A204.1 (cell line): ENCODE results near the gene EHD3.
"Not testable (repeated sequence)": the region's sequence is repeated elsewhere in the genome, so short reads cannot be mapped to it uniquely, and the experiment has no call there.

Experiments
- FAIRE-seq: peaks from 2 replicates; lab custom pipeline; 2012; peaks lifted over from hg19 to GRCh38; lab: Jason Lieb, UNC

The EHD3 gene

GRCh38 chr2:31256611-31257382 lies 22.8 kb downstream of the EHD3 start:
- no peak for FAIRE-seq

GRCh38 chr2:31258351-31258750 lies 24.4 kb downstream of the EHD3 start:
- no peak for FAIRE-seq

DNA sequence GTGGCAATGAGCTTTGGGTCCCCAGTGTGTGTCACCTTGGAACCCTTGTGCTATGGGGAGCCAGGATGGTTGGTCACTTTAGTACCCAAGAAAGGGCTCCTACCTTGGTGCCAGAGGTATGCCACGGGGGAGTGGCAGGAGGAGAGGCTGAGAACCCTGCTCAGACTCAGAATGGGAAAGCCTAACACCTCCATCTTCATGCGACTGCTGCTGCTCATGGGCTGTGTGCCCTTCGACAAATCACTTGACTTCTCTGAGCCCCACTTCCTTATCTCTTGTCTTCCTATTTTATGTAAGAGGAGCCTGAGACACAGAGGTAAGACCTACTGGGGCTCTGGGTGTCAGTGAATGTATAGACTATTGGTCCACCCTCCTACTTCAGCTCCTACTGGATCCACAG lies 25.1 kb downstream of the EHD3 start:
- no peak for FAIRE-seq

DNA sequence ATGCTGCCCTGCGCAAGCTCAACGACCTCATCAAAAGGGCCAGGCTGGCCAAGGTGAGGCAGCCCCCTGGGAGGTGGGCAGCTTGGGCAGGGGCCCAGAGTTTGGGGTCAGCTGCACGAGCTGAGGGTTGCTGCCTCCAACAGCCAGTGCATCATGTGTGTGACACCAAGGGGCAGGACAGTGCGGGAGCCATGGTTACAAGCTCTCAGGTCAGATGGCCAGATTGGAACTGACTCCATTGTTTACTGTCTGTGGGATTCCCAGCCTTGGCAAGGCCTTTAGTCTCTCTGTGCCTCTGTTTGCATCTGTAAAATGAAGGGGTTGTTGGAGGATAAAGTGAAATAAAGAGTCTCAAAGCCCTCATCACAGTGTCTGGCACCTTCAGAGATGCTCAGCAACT lies 26.9 kb downstream of the EHD3 start:
- FAIRE-seq: no peak

DNA sequence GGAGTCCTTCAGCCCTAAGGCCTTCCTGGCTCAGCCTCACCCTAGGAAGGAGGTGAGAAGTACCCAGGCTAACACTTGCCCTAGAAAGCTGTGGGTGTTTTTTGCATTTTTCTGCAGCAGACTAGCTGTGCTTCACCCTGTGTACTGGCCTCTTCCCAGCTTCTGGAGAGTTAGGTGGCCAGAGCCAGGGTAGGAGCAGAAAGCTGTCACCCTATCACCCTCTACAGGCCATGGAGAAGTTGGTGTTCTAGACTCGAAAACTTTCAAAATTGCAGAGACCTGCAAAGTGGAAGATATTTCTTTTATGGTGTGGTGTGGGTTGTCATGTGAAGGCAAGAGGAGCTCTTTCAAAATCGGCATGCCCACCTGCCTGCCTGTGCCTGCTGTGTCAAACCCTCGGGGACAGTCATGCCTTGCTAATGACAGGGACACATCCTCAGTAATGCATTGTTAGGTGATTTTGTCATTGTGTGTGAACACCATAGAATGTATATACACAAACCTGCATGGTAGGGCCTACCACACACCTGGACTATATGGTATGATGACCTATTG lies 29.8 kb downstream of the EHD3 start:
- no peak for FAIRE-seq

DNA sequence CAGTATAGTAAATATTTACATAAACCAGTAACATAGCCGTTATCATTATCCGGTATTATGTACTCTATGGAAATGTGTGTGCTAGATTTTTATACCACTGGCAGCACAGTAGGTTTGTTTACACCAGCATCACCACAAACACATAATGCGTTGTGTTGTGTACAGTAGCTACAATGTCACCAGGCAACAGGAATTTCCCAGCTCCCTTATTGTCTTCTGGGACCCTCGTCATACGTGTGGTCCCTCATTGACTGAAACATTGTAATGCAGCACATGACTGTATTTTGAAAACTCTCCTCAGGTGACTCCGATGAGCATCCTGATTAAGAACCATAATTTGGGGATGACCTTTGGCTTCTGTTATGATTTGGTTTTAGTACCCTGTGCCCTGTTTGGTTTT lies 31.3 kb downstream of the EHD3 start:
- FAIRE-seq: no peak

DNA sequence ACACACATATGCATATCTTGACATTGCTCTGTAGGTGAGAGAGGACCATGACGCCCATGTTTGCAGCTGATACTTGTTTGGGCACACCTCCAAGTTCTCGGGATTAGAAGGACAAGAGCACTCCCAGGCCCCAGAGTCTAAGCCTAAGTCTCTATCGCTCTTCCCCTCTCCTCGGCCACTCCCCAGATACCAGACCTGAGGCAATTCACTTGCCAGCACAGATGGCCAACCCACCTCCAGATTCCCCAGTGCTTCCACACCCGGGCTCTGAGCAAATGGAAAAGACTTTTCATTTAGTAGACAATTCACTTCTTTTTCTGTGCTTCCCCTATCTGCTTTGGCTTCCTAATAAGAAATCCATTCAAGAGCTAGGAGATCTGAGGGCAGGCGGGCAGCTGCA lies 32.9 kb downstream of the EHD3 start:
- FAIRE-seq: no peak

GRCh38 chr2:31267437-31268120 lies 33.6 kb downstream of the EHD3 start:
- no peak for FAIRE-seq

DNA sequence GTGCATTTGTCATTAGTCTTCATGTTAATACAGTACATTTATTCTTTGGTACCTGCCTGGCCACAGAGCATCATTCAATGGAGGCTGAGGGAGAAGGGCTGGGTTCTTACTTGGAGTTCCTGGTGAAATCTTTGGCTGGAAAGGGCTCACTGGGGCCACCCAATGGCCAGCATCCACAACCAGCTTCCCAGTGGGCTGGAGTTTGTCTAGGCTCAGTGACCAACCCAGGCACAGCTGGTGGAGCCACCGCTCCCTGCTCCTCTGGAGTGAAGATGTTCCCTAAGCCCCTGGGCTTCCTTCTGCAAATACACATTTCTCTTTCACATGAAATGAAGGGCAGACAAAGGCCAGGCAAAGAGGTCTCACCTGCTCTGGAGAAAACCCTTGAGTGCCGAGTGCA lies 34.4 kb downstream of the EHD3 start:
- no peak for FAIRE-seq

DNA sequence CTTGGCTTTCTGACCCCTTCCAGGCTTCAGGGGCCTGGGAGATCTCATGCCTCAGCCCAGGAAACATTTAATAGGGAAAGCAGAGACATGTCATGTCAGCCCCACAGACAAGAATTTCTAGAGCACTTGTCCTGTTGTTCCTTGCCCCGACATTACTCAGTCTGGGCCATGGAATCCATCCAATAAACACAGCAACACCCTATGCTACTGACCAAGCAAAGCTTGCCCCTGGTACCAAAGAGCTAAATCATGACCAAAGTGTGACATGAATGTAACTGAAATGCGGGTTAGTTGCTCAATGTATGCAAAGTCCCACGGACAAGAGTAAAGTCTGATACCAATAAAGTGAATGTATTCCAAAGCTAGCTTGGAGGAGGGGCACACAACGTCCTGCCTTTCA lies 35.1 kb downstream of the EHD3 start:
- FAIRE-seq: no peak

- FAIRE-seq: no peak
Measured at GRCh38 chr2:31270131-31270530, 36.2 kb downstream of the EHD3 start.

DNA sequence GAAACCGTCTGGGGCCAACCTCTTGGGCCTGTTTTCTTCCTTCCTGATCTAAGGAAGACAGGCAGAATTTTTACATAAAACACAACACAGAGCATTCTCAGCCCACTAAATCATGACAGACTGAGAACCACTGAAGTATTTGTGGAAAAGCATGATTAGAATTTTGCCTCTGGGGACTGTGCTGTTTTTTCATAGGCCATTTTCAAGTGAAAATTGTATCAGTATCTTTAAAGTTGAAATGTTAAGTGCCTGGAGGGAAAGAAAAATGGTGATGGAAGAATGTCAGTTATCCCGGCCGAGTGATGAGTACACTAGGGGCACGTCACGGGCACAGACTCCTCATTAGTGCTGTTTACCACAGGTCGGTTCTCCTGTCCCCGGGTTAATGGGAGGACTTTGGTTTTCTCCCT lies 36.9 kb downstream of the EHD3 start:
- FAIRE-seq: no peak

GRCh38 chr2:31271851-31272267 lies 37.9 kb downstream of the EHD3 start:
- no peak for FAIRE-seq

- no peak for FAIRE-seq
Measured at GRCh38 chr2:31274401-31275075, 40.6 kb downstream of the EHD3 start.

DNA sequence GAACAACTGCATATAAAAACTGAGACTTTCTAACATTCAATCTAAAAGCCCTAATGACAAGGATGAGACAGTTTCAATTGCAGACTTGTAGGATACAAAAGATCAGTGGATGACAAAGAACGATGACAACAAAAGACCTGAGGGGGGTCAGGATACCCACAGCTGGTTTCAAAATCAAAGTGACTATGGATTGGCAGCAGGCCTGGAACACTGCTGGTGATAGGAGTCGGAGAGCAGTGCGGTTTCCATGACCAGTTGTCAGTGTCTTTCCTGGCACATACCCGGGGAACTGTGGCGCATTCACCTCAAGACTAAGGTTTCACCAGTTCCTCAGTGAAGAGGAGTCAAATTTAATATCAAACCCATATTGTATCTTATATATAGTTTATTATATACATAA lies 42.0 kb downstream of the EHD3 start:
- FAIRE-seq: no peak

DNA sequence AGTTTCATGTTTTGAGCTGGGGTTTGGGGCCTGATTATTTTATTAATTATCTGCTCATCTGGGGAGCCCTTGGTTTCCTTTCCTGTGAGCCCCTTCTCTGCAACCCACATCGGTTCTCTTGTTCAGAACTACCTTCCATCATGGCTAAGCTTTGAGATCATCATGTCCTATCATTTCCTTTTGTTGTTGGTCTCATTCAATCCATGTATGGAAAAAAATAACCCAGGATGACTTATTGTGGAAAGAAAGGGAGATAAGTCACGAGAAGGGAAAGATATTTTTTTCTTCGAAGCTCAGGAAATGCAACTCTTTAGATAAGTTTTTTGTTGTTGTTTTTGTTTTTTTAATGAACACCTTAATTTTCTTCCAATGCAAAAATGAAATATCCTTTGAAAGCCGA lies 43.7 kb downstream of the EHD3 start:
- no peak for FAIRE-seq

GRCh38 chr2:31282634-31283033 lies 48.7 kb downstream of the EHD3 start:
- FAIRE-seq: no peak

DNA sequence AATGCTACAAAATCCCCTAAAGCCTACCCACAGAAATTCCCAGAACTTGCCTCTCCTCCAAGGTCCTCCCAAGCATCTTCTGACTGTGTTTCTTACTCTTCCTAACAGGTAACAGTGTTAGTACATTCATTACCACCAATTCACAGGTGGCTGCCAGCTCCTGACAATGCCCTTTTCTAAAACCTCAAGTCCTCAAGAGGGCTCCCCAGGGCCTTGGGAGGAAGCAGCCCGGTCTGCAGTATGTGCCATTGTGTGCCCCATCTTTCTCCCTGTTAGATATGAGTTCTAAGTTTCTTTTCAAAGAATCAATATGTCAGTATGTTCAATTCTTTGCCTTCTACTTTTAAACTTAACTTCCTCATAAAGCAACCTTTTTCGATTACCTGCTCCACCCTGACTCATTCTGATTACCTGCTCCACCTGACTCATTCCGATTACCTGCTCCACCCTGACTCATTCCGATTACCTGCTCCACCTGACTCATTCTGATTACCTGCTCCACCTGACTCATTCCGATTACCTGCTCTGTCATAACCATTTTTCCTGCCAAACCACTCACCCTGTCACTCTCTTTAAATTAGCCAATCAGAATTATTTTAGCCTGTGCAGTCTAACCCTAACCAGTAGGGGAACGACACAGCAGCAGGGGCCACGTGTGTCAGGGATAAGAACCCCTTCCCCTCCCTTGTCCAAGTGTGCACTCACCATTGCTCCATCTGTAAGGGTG lies 49.4 kb downstream of the EHD3 start:
- not testable (repeated sequence) for FAIRE-seq

DNA sequence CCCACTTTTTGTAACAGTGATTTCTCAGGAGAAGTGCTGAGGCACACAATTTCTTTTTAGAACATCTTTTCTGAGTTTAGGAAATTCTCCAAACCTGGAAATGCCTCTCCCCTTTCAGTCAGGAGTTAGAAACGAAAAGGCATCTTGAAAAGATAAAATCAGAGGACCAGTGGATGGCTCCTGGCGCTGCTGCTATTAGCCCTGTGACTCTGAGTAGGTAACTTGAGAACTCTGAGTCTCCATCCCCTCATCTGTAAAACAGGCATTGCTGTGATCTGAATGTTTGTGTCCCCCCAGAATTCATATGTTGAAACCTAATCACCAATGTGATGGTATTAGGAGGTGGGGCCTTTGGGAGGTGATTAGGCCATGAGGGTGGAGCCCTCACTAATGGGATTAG lies 50.2 kb downstream of the EHD3 start:
- no peak for FAIRE-seq

- FAIRE-seq: no peak
Measured at GRCh38 chr2:31286230-31286629, 52.3 kb downstream of the EHD3 start.

- FAIRE-seq: no peak
Measured at GRCh38 chr2:31286961-31287550, 53.1 kb downstream of the EHD3 start.

DNA sequence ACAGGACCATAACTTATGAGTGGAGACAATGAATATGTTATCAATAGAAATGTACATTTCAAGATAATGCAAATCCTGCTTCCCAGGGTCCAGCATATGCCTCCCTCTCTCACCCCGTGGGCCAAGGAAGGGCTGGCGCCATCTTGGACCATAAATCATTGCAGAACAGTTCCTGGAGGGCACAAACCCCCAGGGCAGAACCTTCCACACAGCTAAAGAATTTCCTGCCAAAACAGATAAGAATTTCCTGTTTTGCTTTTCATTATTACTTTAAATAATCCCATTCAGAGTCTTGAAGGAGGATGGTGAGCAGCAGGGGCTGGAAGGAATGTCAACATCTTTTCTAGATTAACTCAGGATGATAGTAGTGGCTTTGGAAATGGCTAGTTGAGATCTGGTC lies 53.7 kb downstream of the EHD3 start:
- FAIRE-seq: no peak
